CD4-positive, alpha-beta T cell treated with Interleukin-17A for 4 hours (primary cell): ENCODE measurements around the gene PHF1.
A peak's percentile ranks its signal among the peaks of the same experiment; 100 is the strongest.

ENCODE experiments used
- DNase-seq: peaks from one replicate; pipeline ENCODE4 v3.0.0-alpha.2; 2020; ENCODE audit warnings: mixed read lengths

PHF1 gene

DNA sequence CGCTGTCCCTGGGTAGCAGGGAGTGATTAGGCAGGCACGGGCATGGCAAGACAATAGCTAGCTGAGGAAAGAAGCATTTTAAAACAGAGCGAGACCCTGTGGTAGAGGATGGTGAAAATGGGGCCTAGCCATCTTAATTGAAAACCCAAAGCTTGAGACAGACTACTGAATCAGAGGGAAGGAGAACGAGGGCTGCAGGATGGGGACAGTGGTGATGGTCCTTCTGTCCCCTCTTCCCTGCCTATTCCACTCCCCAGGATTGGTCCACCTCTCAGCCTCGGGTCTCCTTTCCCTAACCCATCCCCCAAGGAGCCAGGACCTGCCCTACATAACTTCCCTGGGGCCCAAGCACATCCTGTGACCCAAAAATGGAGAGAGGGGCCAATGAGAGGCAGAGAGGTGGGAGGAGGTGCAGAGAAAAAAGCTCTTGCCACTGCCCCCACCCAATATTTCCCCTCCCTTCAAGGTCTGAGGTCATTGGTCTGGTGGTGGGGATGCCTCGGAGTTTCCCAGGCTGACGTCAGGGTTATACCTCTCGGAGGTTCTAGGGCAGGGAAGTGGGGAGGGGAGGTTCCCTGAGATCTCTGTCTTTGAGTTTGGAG is 8.0 kb downstream of the PHF1 start:
- peak; percentile 36 for DNase-seq

DNA sequence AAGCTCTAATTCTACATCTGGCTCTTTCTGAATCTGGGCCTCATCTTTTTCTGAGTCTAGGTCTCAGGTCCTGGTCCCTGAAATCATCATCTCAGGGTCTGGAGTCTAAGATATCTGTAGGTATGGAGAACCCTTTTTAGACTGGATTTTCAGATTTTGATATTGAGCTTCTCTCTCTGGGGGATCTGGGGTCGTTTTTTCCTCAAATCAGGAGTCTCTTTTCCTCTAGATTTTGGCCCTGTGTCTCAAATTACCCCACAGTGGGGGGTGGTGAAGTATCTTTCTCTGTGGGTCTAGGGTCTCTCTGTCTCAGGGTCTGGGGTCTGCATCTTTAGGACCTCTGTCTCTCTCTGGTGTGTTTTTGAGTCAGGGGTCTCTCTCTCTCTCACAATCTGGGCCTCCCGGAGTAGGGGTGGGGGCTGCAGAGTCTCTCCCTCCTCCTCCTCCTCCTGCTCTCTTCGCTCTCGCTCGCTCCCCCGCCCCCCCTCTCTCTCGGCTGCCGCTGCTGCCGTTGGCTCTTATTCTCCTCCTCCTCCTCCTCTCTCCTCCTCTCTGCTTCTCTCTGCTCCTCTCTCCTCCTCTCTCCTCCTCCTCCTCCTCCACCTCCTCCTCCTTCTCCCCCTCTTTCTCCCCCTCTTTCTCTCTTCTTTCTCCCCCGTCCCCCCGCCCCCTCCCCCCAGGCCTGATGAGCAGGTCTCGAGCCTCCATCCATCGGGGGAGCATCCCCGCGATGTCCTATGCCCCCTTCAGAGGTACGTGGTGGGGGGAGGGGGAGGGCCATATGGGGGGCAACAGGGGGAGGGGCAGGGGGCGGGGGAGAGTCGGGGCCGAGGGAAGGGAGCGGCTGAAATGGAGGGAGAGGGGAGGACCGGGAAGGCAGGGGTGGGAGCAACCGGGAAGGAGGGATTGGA is 9.0 kb downstream of the PHF1 start, which contains the start of gene SYNGAP1:
SYNGAP1 (plus strand) TSS at position 486 of the 911 bp plus-strand sequence; CDS start at position 686, 200 bp downstream.
- DNase-seq: peak; percentile 71

DNA sequence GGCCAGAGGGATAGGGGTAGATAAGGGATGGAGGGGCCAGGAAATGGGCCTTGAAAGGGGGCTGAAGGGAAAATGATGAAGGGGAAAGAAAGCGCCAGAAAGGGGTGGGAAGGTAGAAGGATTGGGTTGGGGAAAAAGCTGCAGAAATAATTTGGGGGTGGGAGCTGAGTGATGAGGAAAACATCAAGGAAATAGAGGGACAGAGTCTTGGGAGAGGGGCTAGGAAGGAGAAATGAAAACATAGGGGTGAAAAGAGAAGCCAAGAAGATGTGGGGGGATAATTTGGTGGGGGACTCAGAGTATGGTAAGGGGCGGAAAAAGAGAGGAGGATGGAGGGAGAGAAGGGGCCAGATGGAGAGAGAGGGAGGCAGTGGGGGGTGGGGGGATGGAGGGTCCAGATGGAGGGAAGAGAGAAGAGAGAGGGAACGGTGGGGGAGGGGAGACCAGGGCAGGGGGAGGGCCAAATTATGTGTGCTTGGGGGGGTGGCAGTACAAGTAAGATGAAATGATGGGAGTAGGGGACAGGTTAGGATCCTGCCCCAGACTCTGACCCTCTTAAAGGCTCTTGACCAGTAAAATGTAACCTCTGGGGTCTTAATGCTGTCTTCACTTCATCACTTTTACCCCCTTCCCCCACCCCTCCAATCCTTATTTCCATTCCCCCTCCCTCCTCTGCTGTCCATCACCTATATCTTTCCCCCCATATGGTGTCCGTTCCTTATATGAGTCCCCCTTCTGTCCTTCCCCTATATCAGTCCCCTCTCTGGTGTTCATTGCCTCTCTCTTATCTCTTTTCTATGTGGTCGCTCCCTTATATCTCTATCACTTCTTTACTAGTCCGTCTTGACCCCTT is 9.9 kb downstream of the PHF1 start:
- no peak for DNase-seq

DNA sequence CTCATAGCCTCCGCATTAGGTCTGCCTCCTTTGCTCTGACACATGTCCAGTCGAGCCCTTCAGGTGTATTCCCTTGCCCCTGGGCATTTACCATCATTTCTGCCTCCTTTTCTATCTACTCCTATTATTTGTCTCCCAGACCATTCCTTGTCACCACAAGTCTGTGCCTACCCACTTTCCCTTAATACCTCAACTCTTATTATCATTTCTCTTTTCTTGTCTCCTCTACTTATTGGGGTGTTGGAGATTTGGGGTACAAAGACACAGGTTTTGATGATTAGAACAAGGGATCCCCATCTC is 10.5 kb downstream of the PHF1 start:
- no peak for DNase-seq

DNA sequence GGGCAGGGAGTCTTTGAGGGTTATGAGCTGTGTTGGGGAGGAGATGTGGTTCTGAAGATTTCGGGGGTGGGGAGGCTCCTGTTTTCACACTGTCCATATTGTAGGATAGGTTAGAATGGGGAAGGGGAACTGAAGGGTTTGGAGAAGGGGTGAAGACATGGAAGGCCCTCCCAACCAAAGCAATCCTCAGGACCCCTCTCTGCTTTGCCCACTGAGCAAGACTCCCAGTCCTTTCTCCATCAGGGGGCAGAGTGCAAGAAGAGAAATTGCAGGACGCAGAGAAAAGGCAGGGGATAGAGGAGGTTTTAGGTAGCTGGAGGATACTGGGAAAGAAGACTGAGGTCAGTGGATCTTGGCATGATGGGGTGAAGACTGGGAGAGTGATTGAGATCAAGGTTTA is 13.0 kb downstream of the PHF1 start:
- DNase-seq: no peak

DNA sequence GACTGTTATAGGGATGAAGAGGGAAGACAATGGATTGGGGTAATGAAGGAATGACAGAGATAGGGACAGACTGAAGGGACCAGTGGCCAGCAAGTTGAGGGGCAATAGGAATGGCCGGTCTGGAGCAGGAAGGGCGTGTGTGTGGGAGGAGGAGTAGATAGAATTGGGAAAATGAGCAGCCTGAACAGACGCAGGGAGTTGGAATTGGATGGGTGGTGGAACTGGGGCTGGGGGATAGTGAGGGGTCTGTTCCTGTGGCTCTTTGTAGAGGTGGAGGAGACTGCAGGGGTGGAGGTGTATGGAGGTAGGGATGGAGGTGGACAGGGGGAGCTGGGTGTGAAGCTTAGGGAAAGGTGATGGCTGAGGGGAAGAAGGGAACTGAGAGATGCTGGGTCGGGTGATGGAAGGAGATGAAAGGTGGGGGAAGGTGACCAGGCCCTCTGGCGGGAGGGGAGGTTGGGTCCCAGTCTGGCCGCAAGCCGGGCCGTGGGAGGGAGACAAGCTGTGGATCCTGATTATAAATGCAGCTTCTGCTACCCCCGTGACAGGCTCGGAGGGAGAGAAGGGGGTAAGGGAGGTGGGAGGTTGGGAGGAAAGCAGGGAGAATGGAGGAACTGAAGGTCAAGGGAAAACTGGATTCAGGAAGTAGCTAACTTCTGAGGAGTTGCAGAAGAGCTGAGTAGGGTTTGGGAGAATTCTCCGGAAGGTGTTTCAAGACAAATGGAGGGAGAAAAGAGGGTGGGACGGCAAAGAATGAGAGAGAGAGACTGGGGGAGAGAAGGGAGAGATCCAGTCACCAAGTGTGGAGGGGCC is 14.2 kb downstream of the PHF1 start:
- no peak for DNase-seq

DNA sequence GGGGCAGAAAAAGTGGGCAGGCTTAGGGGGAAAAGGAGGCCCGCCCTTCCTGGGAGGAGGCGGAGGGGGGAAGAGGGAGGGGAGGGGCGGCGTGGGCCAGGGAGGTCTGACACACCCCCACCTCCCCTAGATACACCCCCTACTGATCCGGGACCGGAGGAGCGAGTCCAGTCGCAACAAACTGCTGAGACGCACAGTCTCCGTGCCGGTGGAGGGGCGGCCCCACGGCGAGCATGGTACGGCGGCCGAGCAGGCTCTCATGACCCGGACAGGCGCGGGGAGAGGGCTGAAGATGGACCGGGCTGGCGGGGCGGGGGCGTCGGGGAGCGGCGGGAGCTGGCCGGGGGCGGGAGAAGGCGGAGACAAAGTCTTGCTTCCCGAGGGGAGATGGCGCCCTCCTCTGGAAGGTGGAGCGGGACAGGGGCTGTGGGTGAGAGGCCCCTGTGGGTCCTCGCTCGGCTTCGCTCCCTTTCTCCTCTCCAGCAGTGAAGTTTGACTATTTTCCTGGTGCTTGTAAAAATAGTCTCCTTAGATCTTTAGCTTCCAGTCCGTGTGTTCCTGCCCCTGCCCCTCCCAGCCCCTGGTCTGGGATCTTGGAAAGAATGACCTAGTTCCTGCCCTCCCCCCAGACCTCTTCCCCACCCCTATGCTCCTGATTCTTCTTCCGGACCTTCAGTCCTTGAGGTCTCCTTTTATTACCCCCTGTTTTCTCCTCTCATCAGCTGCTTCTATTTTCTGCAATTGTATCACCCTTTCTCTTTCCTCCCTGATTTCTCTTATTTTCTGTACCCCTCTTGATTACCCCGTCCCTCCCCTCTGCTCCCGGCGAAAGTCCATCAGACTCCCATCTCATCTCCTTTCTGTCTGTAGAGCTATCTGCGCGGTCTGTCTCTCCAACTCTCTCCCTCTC is 15.1 kb downstream of the PHF1 start:
- peak; percentile 91 for DNase-seq

DNA sequence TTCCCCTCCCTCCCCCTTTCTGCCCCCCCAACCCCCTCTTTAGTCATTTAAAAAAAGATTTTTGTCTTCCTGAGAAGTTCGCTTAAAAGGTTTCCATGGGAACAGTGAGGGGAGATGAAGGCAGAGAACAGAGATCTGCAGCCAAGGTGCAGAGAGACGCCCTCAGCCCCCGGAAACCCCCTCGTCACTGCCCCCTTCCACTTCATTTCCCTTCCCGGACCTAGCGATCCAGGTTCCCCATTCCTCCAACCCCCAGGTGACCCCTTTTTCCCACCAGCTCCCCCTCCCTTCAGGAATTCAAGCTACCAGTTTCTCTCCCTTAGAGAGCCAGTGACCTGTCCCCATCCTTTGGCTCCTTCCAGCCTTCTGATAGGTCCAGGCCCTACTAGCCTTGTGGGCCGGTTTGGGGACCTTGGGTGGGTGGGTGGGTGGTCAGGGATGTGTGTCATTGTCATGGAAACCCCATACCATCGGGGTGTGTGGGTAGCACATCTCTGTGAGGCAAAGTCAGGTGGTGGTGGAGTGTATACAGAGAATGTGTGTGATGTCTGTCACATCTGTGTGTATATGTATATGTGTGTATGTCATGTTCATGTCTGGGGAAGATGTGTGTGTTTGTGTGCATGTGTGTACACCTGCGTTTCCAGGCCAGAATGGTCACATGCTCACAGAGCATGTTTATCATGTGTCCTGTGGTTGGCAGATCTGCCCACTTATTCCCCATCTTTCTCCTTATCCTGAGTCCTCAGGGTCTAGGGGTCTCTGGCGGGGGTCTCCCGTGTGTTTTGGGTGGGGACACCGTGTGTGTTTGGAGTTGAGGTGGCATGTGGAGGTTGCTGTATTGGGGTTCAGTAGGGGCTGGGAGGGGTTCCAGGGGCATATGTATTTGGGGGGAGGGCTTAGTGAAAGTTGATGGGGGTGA is 16.0 kb downstream of the PHF1 start:
- peak; percentile 33 for DNase-seq

DNA sequence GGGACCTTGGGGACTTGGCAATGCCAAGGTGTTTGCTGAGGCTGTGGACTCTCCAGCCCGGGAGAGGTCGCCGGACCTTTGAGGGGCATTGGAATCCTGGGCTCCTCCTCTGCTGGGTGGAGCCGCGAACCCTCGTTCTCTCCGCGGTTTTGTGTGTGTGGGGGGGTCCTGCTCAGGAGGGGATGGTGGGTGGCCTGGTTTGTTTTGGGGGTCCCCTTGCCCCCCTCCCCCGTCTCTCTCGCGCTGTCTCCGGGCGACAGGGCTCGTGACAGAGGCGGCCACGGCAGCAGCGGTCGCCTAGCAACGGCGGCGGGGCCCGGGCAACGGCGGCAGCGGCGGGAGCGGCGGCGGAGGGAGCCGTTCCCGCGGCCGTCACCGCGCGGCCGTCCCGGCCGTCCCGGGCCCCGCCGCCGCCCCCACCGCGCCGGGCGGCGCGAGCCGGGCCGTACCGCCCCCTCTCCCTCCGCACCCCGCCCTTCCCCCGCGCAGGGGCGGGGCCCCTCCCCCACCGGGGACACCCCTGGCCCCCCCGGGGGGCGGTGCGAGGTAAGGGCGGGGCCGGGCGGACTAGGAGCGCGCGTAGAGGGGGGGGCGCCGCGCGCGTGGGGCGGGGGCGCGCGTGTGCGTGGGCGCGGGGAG is 16.9 kb downstream of the PHF1 start:
- peak; percentile 81 for DNase-seq

DNA sequence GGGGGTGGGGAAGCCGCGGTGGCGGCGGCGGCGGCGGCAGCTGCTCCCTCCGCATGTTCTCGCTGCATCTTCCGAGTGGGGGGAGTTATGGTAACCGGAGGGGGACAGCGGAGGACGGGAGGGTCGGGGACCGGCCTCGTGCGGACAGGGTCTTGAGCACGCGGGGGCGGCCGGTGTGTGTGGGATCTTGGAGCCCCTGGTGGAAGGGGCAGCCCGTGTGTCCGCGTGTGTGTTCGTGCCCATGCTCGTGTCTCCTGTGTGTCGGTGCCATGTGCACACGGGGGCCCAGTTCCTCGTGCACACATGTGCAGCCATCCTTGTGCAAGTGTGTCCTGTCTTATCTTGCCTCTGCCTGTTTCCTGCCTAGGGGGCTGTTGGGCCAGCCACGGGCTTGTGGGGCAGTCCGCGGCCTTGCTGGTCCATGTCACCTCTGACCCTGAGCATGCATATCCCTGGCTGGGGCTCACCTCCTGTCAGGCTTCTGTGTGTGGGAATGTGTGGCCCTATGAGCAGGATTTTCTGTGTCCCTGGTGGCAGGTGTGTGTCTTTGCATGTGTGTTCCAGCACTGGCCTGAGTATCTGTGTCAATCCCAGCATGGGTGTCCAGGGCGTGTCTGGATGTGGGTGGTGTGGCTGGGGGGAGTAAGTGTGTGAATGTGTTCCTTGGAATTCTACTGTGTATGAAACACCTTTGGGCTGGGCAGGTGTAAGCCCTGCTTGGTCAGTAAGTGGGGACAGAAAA is 17.6 kb downstream of the PHF1 start:
- DNase-seq: peak; percentile 42

DNA sequence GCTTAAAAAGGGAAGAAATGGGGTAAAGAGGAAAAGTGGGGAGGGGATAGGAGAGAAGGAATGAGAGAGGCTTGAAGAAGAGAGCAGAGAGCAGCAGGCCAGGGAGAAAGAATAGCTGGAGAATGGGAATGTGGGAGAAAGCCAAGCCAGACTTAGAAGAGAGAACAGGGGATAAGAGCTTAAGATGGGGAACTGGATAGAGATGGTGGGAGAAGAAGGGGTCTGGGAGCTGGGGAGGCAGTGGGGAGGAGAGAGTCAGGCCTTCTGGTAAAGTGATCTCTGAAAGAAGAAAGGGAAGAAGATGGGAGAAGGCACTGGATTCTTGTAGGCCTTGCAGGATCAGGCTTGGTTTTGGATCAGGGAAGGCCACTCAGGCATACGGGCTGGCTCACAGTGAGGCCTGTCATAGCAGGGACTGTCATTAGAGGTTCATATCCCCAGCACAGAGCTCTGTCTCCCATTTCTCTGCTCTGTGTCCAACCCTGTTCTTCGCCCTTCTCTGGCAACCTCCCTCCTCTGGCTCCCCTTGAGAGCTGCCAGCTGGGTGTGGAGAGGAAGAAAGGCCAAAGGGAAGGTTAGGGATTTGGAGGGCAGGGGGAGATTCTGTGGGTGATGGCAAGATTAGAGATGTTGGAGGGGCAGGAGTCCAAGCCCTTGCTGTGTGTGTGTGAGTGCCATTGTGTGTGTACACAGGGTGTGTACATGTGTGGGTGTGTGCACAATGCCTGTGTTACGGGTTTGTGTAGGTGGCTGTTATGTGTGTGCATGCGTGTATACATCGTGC is 18.3 kb downstream of the PHF1 start:
- DNase-seq: no peak

DNA sequence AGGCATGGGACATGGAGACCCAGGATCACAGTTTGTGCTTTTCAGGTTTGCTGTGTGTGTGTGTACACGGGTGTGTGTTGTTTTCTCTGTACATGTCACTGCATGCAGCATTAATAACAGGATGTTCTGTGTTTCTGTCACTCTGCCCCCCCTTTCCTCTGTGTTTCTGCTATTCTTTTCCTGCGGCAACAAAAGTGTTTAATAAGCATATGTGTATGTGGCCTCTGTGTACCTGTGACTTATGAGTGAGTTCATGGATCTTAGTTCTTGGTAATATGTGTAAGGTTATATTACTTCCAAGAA is 18.9 kb downstream of the PHF1 start:
- peak; percentile 46 for DNase-seq

DNA sequence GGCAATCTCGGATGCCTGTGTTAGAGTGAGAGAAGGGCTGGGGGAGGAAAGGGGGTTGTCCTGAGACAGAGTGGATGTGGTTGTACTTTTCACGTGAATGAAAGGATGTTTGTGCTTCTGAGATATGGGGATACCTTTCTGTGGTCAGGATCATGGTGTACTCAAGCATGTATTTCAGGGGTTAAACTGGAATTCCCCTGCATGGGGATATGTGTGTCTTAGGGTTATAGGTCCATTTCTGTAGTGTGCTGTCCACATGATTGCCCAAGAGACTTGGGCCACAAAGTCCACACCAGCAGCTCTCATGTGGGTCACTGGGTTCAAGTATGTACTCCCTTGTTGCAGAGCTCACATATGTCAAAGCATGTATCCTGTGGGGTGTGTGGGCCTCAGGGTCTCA is 19.5 kb downstream of the PHF1 start:
- DNase-seq: no peak

DNA sequence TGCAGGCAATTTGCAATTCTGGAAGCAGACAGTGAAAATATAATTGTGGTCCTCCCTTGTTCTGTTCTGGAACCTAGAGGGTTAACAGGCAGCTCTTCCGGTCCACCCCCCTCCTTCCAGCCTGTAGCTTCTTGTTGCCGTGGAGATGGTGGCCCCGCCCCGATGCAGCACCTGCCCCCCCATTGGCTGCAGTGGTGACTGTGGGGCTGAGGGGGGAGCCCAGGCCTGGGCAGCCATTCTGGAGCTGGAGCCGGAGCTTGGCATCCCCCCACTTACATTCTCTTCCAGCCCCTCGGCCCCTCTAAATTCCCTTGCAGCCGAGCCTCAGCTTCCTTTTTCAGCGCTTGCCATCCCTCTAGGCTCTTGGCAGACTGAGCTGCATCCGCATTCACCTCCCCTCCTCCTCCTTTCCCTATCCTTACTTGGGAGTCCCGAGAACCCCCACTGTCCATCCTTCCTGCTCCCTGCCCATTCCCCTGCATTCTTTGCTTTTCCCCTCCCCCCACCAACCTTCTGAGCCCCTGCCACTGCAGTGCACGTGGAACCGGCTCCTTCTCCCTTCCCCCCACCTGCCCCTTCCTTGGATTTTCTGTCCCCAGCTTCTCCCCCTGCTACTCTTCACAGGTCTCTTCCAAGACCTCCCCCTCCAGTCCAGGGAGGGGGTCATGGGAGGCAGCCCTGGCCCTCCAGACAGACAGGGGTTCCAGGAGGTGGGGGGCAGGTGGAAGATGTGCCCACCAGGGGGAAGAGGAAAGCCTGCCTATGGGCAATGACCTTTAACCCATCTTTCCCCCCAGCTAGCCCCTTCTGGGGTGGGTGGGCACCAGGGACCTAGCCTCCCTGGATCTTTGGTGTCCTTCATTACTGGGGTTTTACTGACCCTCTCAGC is 20.4 kb downstream of the PHF1 start:
- DNase-seq: peak; percentile 89

DNA sequence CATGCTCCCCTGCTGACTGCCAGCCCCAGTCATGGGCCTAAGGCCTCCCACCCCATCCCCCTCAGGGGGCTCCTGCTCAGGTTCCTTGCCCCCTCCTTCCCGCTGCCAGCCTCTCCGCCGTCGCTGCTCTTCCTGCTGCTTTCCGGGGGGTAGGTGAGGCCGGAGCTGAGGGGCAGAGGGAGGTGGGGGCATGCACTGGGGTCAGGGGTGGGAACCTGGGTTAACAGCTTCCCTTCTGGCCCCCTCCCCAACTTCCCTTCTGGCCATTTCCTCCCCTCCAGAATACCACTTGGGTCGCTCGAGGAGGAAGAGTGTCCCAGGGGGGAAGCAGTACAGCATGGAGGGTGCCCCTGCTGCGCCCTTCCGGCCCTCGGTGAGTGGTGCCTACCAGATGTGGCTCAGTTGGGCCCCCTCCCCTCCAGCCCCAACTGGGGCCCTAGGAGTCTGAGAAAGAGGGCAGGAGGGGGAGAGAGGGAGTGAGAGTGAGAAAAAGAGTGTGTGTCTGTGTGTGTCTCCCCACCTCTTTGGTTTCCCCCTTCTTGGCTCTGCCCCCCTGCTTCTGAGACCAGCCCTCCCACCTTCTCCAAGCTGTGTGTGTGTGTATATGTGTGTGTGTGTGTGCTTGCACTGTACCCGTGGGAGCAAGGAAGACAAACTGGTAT is 21.2 kb downstream of the PHF1 start:
- peak; percentile 44 for DNase-seq

DNA sequence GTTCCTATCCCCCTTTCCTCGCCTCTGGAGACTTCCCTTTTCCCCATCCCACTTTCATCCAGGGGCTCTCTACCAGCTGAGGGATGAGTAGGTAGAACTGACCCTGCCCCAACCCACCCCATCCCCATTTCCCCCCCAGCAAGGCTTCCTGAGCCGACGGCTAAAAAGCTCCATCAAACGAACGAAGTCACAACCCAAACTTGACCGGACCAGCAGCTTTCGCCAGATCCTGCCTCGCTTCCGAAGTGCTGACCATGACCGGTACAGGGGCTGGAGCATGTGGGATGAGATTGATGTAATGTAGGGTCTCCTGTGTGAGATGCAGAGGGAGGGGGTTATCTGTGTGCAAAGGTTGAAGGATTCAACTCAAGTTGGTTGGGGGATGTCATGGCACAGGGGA is 21.7 kb downstream of the PHF1 start:
- no peak for DNase-seq

DNA sequence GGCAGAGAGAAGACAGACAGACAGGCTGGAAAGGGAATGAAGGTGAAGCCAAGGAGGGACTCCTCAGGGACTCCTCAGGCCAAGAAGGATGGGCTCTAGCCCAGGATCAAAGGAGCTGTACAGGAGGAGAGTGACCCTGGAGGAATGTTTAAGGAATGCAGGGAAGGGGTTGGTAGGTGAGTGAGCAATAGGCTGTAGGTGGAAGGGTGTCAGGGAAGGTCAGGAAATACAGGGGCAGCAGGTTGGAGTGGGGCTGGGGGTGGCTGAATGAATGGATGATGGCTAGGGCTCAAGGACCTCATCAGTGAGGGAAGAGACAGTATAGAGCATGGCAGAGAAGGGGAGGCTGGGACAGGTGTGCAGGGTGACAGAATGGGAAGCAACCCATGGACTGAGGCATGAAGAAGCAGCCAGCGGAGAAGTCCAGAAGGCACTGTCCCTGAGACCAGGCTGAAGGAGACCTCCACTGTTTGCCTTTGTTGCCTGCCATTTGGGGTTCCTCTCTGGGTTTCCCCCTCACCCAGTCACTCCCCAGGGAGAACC is 22.3 kb downstream of the PHF1 start:
- DNase-seq: no peak
